IMR-90 (cell line): ENCODE data around the gene CATSPERZ. TPM values are rescaled to one million over a fixed set of nuclear protein-coding genes. Genes with fewer than 3 reads are reported as not detected.

Source experiments
- ATAC-seq: fragments of 200-7000 bp; cut with Tn5 transposase; 2 replicates; pipeline ENCODE4 v1.9.1; 2020; ENCODE audit warnings: low read depth, mild to moderate bottlenecking, moderate library complexity
- BruUV-seq: library from RNA; stranded (reverse); fragments of 400-500 nt; replicated peaks from 2 replicates; lab custom pipeline; 2021; lab: Mats Ljungman, UMichigan
- CTCF ChIA-PET: fragments of 300-600 bp; formaldehyde crosslinking; extraction: SDS; loops from one replicate; lab custom pipeline; 2021; ENCODE audit warnings: antibody characterized with exemption; lab: Yijun Ruan, JAX
- POLR2A ChIA-PET: fragments of 300-600 bp; sonication (Branson Sonifier 250); formaldehyde crosslinking; loops from one replicate; lab custom pipeline; 2022; ENCODE audit warnings: antibody characterized with exemption; ENCODE audit not compliant: unreplicated experiment; lab: Charles Lee
- DNase-seq: peaks from one replicate; pipeline ENCODE4 v3.0.0; 2013
- H2AFZ ChIP-seq: replicated peaks from 2 replicates; pipeline ENCODE3; 2013; ENCODE audit warnings: low read length, mild to moderate bottlenecking; ENCODE audit not compliant: poor library complexity
- H2AK5ac ChIP-seq: 2 replicates; pipeline ENCODE4 v1.6.1; 2013; ENCODE audit warnings: low read depth, low read length, inconsistent platforms
- H2AK9ac ChIP-seq: replicated peaks from 2 replicates; pipeline ENCODE3; 2013; ENCODE audit warnings: mild to moderate bottlenecking, low read depth, low read length, moderate library complexity; ENCODE audit not compliant: poor library complexity
- H2BK120ac ChIP-seq: 2 replicates; pipeline ENCODE4 v1.6.1; 2013; ENCODE audit warnings: low read depth, low read length, inconsistent platforms
- H2BK15ac ChIP-seq: 3 replicates; pipeline ENCODE4 v1.6.1; 2013; ENCODE audit warnings: low read depth, low read length, inconsistent platforms
- H2BK20ac ChIP-seq: 2 replicates; pipeline ENCODE4 v1.6.1; 2013; ENCODE audit warnings: low read depth, mild to moderate bottlenecking, inconsistent platforms, low read length, moderate library complexity
- H2BK5ac ChIP-seq: 2 replicates; pipeline ENCODE4 v1.6.1; 2013; ENCODE audit warnings: mild to moderate bottlenecking, low read depth, low read length, inconsistent platforms; ENCODE audit not compliant: poor library complexity, severe bottlenecking
- H3K14ac ChIP-seq: replicated peaks from 2 replicates; pipeline ENCODE4 v1.6.1; 2013; ENCODE audit warnings: low read depth, low read length, inconsistent platforms
- H3K18ac ChIP-seq: 2 replicates; pipeline ENCODE4 v1.6.1; 2013; ENCODE audit warnings: low read depth, low read length, control low read depth
- H3K23ac ChIP-seq: 2 replicates; pipeline ENCODE4 v1.6.1; 2013; ENCODE audit warnings: low read depth, low read length, inconsistent platforms
- H3K27ac ChIP-seq: 2 replicates; pipeline ENCODE4 v1.5.1; 2013; ENCODE audit warnings: mild to moderate bottlenecking, control low read depth, low read length; ENCODE audit not compliant: insufficient read depth
- H3K27me3 ChIP-seq: 2 replicates; pipeline ENCODE4 v1.6.1; 2013; ENCODE audit warnings: low read length; ENCODE audit not compliant: control insufficient read depth, insufficient read depth
- H3K36me3 ChIP-seq: 2 replicates; pipeline ENCODE4 v1.6.1; 2013; ENCODE audit warnings: low read length, mixed read lengths; ENCODE audit not compliant: control insufficient read depth, insufficient read depth
- H3K4ac ChIP-seq: 2 replicates; pipeline ENCODE4 v1.6.1; 2013; ENCODE audit warnings: low read depth, low read length, inconsistent platforms
- H3K4me1 ChIP-seq: 2 replicates; pipeline ENCODE4 v1.6.1; 2013; ENCODE audit warnings: low read length, mixed read lengths; ENCODE audit not compliant: control insufficient read depth, insufficient read depth
- H3K4me2 ChIP-seq: 2 replicates; pipeline ENCODE4 v1.6.1; 2013; ENCODE audit warnings: low read depth, mild to moderate bottlenecking, control low read depth, low read length, moderate library complexity
- H3K4me3 ChIP-seq: 2 replicates; pipeline ENCODE4 v1.5.1; 2013; ENCODE audit warnings: low read depth, mild to moderate bottlenecking, control low read depth, low read length, moderate library complexity; ENCODE audit not compliant: insufficient read depth
- H3K56ac ChIP-seq: 2 replicates; pipeline ENCODE4 v1.6.1; 2013; ENCODE audit warnings: low read length, inconsistent platforms; ENCODE audit not compliant: insufficient read depth; ENCODE audit errors: extremely low read depth
- H3K79me1 ChIP-seq, 2 experiments: 2 replicates each; pipeline ENCODE4 v1.6.1; 2013; ENCODE audit warnings: low read length in 2 of 2, inconsistent platforms in 1 of 2, low read depth in 1 of 2
- H3K9ac ChIP-seq: 2 replicates; pipeline ENCODE4 v1.6.1; 2013; ENCODE audit warnings: low read depth, low read length, control low read depth
- H3K9me1 ChIP-seq: 2 replicates; pipeline ENCODE4 v1.6.1; 2013; ENCODE audit warnings: low read length, inconsistent platforms; ENCODE audit not compliant: insufficient read depth
- H3K9me3 ChIP-seq: 2 replicates; pipeline ENCODE4 v1.6.1; 2013; ENCODE audit warnings: low read length; ENCODE audit not compliant: control insufficient read depth, insufficient read depth
- H4K20me1 ChIP-seq: 2 replicates; pipeline ENCODE4 v1.6.1; 2013; ENCODE audit warnings: low read length, inconsistent platforms; ENCODE audit not compliant: insufficient read depth
- H4K5ac ChIP-seq: 2 replicates; pipeline ENCODE4 v1.6.1; 2013; ENCODE audit warnings: mild to moderate bottlenecking, low read depth, low read length, control low read depth
- H4K8ac ChIP-seq, 2 experiments: 2 replicates each; pipeline ENCODE4 v1.6.1; 2013; ENCODE audit warnings: low read depth in 2 of 2, low read length in 2 of 2, control low read depth in 1 of 2, inconsistent platforms in 1 of 2
- H4K91ac ChIP-seq: 2 replicates; pipeline ENCODE4 v1.6.1; 2013; ENCODE audit warnings: low read depth, low read length, inconsistent platforms; ENCODE audit not compliant: insufficient read depth
- BHLHE40 ChIP-seq: fragments of 150-350 bp; IDR thresholded peaks from 2 replicates; pipeline ENCODE4 v1.6.1; 2016; ENCODE audit warnings: mild to moderate bottlenecking, low read depth, low read length
- CEBPB ChIP-seq: IDR thresholded peaks from 2 replicates; pipeline ENCODE4 v1.6.1; 2012; ENCODE audit warnings: low read depth, low read length, improper control_type of control experiment
- CHD1 ChIP-seq: IDR thresholded peaks from 2 replicates; pipeline ENCODE4 v1.6.1; 2012; ENCODE audit warnings: low read depth, low read length, improper control_type of control experiment
- ELK1 ChIP-seq: fragments of 150-350 bp; IDR thresholded peaks from 2 replicates; pipeline ENCODE4 v1.6.1; 2016; ENCODE audit warnings: low read depth, mild to moderate bottlenecking, low read length, moderate library complexity, borderline replicate concordance
- FOS ChIP-seq: fragments of 150-350 bp; IDR thresholded peaks from 2 replicates; pipeline ENCODE4 v1.6.1; 2016; ENCODE audit warnings: low read depth, low read length
- MAFK ChIP-seq: IDR thresholded peaks from 2 replicates; pipeline ENCODE4 v1.6.1; 2012; ENCODE audit warnings: low read depth, low read length, improper control_type of control experiment
- MAZ ChIP-seq: IDR thresholded peaks from 2 replicates; pipeline ENCODE4 v1.6.1; 2012; ENCODE audit warnings: low read depth, mild to moderate bottlenecking, low read length, improper control_type of control experiment, moderate library complexity, borderline replicate concordance
- MXI1 ChIP-seq: IDR thresholded peaks from 2 replicates; pipeline ENCODE4 v1.6.1; 2012; ENCODE audit warnings: low read depth, mild to moderate bottlenecking, low read length, moderate library complexity, borderline replicate concordance
- NFE2L2 ChIP-seq: fragments of 150-350 bp; IDR thresholded peaks from 2 replicates; pipeline ENCODE4 v1.6.1; 2016; ENCODE audit warnings: low read depth, mild to moderate bottlenecking, low read length
- POLR2A ChIP-seq: IDR thresholded peaks from 2 replicates; pipeline ENCODE4 v1.6.1; 2012; ENCODE audit warnings: mild to moderate bottlenecking, low read depth, low read length
- RAD21 ChIP-seq: IDR thresholded peaks from 2 replicates; pipeline ENCODE4 v1.6.1; 2012; ENCODE audit warnings: low read length, improper control_type of control experiment
- RCOR1 ChIP-seq: IDR thresholded peaks from 2 replicates; pipeline ENCODE4 v1.6.1; 2012; ENCODE audit warnings: mild to moderate bottlenecking, low read length, improper control_type of control experiment; ENCODE audit not compliant: insufficient replicate concordance
- RFX5 ChIP-seq: IDR thresholded peaks from 2 replicates; pipeline ENCODE4 v1.8.0; 2012; ENCODE audit warnings: low read depth, mild to moderate bottlenecking, low read length, moderate library complexity
- SMC3 ChIP-seq: fragments of 150-350 bp; IDR thresholded peaks from 2 replicates; pipeline ENCODE4 v1.6.1; 2016; ENCODE audit warnings: low read depth, mild to moderate bottlenecking, antibody characterized with exemption, low read length, moderate library complexity
- WGBS, 2 experiments: methylation state at CpG; one replicate each; pipeline versions ENCODE4 v1.1.5 to v1.1.7; 2013; ENCODE audit warnings: missing lambda C conversion rate in 2 of 2; ENCODE audit not compliant: insufficient read length in 1 of 2; ENCODE audit errors: extremely low coverage in 2 of 2; 5-methylcytosine and 5-hydroxymethylcytosine counted together
- dilution Hi-C: fragments of 300-500 bp; cut with HindIII; formaldehyde crosslinking; loops from one replicate; pipeline ENCODE4 v1.14.3; 2018; ENCODE audit warnings: low sequenced_read_pairs; ENCODE audit not compliant: unreplicated experiment
- in situ Hi-C: fragments of 300-500 bp; cut with MboI; formaldehyde crosslinking; loops from 3 replicates; pipeline ENCODE4 v1.14.3; 2019; ENCODE audit warnings: low sequenced_read_pairs, inconsistent platforms, mixed read lengths
- intact Hi-C: fragments of 100-400 bp; cut with micrococcal nuclease; formaldehyde crosslinking; loops from 2 replicates; pipeline ENCODE4 v1.10.0; 2022
- polyA plus RNA-seq, 3 experiments: library from polyadenylated mRNA; depleted of rRNA; stranded (reverse); fragments of >200 nt; gene quantifications; 2 replicates each; pipeline ENCODE4 v1.2.3, GENCODE V29; 2012; ENCODE audit warnings: low replicate concordance in 1 of 3
- total RNA-seq: library from RNA; depleted of rRNA; stranded (reverse); fragments of >200 nt; gene quantifications from 2 replicates; pipeline ENCODE4 v1.2.3, GENCODE V29; 2012
- TF ChIP-seq, protein P1 (sequence below): fragments of 150-350 bp; IDR thresholded peaks from 2 replicates; pipeline ENCODE4 v1.6.1; 2017; ENCODE audit warnings: mild to moderate bottlenecking, antibody characterized with exemption, low read length, low read depth
- TF ChIP-seq, protein P2 (sequence below): conservative IDR thresholded peaks from 2 replicates; pipeline ENCODE4 v1.5.1; 2012; ENCODE audit warnings: mild to moderate bottlenecking, low read depth, low read length, improper control_type of control experiment

Gene CATSPERZ
- total and polyA plus RNA-seq, 2 of the 4 experiments (the other 2 are of a cell fraction), result not detected

DNA sequence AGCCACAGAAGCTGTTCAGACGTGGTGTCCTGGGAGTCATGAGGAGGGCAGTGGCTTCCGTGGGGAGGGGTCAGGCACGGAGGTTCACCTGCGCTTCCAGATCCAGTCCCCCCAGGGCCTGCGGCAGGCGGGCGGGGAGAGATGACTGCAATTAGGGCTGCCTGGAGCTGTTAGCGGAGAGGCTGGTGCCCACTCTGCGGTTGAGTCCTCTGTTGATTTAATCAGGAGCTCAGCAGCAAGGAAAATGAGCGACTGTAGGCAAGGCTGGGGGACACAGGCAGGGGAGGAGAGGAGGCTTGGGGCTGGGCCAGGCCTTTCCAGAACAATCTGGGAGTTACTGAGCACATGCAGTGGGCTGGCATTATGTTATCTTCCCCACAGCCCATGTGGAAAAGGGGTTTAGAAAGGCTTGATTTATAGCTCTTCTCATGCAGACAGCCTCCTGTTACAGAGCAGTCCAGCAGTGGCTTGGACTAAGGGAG is 35.7 kb upstream of the CATSPERZ start:
- ChIA-PET CTCF (no interaction called here), POLR2A (interaction anchor here (0.5 kb wide), 1 partner anchor 12 kb away, joined by 3 read pairs; no protein-coding TSS in a partner anchor)
- H3K9me3 ChIP-seq, result no peaks in the 10 kb centered on the region
- H2AK9ac ChIP-seq, result no peak overlapping the region
- no TSS peak for BruUV-seq
- H3K4me1 ChIP-seq, result peaks cover 16% of the 10 kb centered on the region
- dilution Hi-C loops (no loop called here), in situ Hi-C loops (no loop called here), intact Hi-C loops (no loop called here)
- H3K4me3 ChIP-seq, result no peak overlapping the region
- no peak overlapping the region for H2BK20ac ChIP-seq
- peaks cover 4 to 35% of the 10 kb centered on the region in 2 experiments; a peak in 2 of 4 replicates for H3K79me1 ChIP-seq
- no peak overlapping the region for H3K18ac ChIP-seq
- H2BK15ac ChIP-seq, result no peak overlapping the region
- TF ChIP-seq FOS, result no peak
- TF ChIP-seq CEBPB, result no peak
- TF ChIP-seq CHD1, result no peak
- no peak for TF ChIP-seq RAD21
- TF ChIP-seq MAZ, result no peak
- TF ChIP-seq, protein P1, sequence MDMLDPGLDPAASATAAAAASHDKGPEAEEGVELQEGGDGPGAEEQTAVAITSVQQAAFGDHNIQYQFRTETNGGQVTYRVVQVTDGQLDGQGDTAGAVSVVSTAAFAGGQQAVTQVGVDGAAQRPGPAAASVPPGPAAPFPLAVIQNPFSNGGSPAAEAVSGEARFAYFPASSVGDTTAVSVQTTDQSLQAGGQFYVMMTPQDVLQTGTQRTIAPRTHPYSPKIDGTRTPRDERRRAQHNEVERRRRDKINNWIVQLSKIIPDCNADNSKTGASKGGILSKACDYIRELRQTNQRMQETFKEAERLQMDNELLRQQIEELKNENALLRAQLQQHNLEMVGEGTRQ, result no peak
- no peak for TF ChIP-seq RCOR1
- TF ChIP-seq NFE2L2, result no peak
- no peak for TF ChIP-seq RFX5
- TF ChIP-seq POLR2A, result no peak
- no peak for TF ChIP-seq MXI1
- TF ChIP-seq SMC3, result no peak
- TF ChIP-seq MAFK, result no peak
- no peak for TF ChIP-seq BHLHE40
- TF ChIP-seq, protein P2, sequence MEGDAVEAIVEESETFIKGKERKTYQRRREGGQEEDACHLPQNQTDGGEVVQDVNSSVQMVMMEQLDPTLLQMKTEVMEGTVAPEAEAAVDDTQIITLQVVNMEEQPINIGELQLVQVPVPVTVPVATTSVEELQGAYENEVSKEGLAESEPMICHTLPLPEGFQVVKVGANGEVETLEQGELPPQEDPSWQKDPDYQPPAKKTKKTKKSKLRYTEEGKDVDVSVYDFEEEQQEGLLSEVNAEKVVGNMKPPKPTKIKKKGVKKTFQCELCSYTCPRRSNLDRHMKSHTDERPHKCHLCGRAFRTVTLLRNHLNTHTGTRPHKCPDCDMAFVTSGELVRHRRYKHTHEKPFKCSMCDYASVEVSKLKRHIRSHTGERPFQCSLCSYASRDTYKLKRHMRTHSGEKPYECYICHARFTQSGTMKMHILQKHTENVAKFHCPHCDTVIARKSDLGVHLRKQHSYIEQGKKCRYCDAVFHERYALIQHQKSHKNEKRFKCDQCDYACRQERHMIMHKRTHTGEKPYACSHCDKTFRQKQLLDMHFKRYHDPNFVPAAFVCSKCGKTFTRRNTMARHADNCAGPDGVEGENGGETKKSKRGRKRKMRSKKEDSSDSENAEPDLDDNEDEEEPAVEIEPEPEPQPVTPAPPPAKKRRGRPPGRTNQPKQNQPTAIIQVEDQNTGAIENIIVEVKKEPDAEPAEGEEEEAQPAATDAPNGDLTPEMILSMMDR, result no peak
- no peak for TF ChIP-seq ELK1
- no peak overlapping the region for H3K56ac ChIP-seq
- H2BK5ac ChIP-seq, result no peak overlapping the region
- no peak overlapping the region for H3K23ac ChIP-seq
- no peak overlapping the region for H4K5ac ChIP-seq
- no peak overlapping the region for H3K9ac ChIP-seq
- 92% methylated on average over 8 of the region's 10 CpGs; no CpG with 5 or more reads in 1 of the 2 experiments for WGBS, 2 experiments
- no peak overlapping the region for H4K91ac ChIP-seq
- no peaks in the 10 kb centered on the region for H4K20me1 ChIP-seq
- H3K4me2 ChIP-seq, result no peak overlapping the region
- DNase-seq (no peak), ATAC-seq (no peak)
- no peak overlapping the region for H3K14ac ChIP-seq
- no peaks in the 10 kb centered on the region for H3K27me3 ChIP-seq
- peaks cover 44% of the 10 kb centered on the region for H3K36me3 ChIP-seq
- H2BK120ac ChIP-seq, result no peak overlapping the region
- no peak overlapping the region for H2AK5ac ChIP-seq
- no peak overlapping the region for H4K8ac ChIP-seq
- H2AFZ ChIP-seq, result no peak overlapping the region
- H3K9me1 ChIP-seq, result 0 out of 2 replicates have a peak, but pooled peaks cover 5% of the 10 kb centered on the region
- H3K4ac ChIP-seq, result no peak overlapping the region
- H3K27ac ChIP-seq, result no peak overlapping the region
